ENCODE measurements around the gene TXNDC5. TPM values are rescaled to one million over a fixed set of nuclear protein-coding genes. Genes with fewer than 3 reads are reported as not detected.

TXNDC5 gene
- total and polyA plus RNA-seq, 2 of the 13 experiments (the other 11 are each of a cell fraction or from before 2014, with no cell fraction given) = 287 to 578 TPM

DNA sequence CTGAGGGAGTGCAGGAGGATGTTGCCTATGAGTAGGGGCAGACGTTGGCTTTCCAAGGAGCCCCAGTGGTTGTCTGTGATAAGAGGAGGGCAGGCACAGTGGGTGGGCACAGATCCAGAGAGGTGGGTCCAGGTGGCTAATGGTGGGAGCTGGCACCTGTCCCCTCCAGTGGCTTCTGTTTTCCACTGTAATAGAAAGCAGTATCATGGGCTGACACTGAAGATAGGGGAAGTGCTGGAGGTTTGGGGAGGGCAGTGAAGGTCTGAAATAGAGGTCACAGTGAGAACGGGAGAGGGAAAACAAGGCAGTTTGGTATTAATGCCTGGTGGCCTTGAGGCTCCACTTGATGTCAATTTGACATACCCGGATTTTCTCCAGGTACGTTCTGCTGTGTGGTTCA is 10.5 kb upstream of the TXNDC5 start:
- CTCF ChIA-PET (ENCODE audit: low intra/inter-chr PET ratio, low total read pairs) = no interaction called here
- intact Hi-C loops (cut with micrococcal nuclease; ENCODE audit: unreplicated experiment) = no loop called here

DNA sequence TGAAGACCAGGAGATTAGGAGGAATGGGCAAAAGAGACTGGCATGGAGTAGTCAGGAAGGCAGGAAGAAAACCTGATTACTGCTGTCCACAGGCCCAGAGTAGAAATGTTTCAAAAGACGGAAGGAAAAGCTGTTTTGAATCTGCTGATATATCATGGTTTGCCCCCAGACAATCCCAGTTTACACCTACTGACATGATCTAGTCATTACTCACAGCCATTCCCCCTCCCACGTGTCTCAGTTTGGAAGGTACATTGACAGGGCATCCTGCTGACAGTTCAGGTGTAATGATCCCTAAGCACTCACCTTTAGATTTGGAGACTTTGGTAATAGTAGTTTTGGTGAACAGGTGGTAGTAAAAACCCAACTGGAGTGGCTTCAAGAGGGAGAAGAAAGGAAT is 9.8 kb upstream of the TXNDC5 start:
- WGBS (ENCODE audit: low lambda C conversion rate) = 9% methylated on average over 2 of the region's 2 CpGs
- Histone ChIP-seq H3K36me3 (replicated peaks in 1 of 2; ENCODE audit: control insufficient read depth in 1 of 2, insufficient read depth in 2 of 2, low read length in 2 of 2) (no peaks in the 10 kb centered on the region), H3K9ac (ENCODE audit: insufficient read depth, low read depth, low read length) (no peak overlapping the region), H3K27me3 (ENCODE audit: control insufficient read depth in 1 of 2, insufficient read depth in 2 of 2, low read length in 2 of 2) (no peaks in the 10 kb centered on the region; a peak in 1 of 5 replicates), H4K20me1 (ENCODE audit: insufficient read depth, low read length) (no peaks in the 10 kb centered on the region), H3K4me1 (ENCODE audit: insufficient read depth, low read length) (peaks cover 27% of the 10 kb centered on the region), H2AFZ (ENCODE audit: low read length) (no peak overlapping the region), H3K9me3 (ENCODE audit: low read length) (peaks cover under 1% of the 10 kb centered on the region; the same call in 1 of the 2 replicates), H3K4me2 (ENCODE audit: low read depth, low read length) (no peak overlapping the region), H3K27ac (ENCODE audit: extremely low read length, insufficient read depth, low read length) (no peak overlapping the region), H3K79me2 (ENCODE audit: insufficient read depth, low read length) (no peaks in the 10 kb centered on the region), H3K4me3 (replicated peaks in 1 of 3; ENCODE audit: insufficient read depth in 1 of 3, low read depth in 2 of 3, low read length in 3 of 3) (no peak overlapping the region)
- no peak for FAIRE-seq
- intact Hi-C loops (cut with micrococcal nuclease; ENCODE audit: unreplicated experiment) (no loop called here), in situ Hi-C loops (cut with HindIII; ENCODE audit: extremely low pct_ligation_motif_present, low pct_unique_long_range_greater_than_20kb) (no loop called here)
- no peak for ATAC-seq
- POLR2A ChIA-PET = no interaction called here
- DNase-seq (ENCODE audit: low spot score) = no peak
- CTCF ChIA-PET (ENCODE audit: low intra/inter-chr PET ratio, low total read pairs) = no interaction called here
- no peak for TF ChIP-seq THYN1 (CRISPR knock-in tag; IDR thresholded peaks at IDR 0.05; ENCODE audit: borderline replicate concordance, low read depth)
- TF ChIP-seq, protein P1, sequence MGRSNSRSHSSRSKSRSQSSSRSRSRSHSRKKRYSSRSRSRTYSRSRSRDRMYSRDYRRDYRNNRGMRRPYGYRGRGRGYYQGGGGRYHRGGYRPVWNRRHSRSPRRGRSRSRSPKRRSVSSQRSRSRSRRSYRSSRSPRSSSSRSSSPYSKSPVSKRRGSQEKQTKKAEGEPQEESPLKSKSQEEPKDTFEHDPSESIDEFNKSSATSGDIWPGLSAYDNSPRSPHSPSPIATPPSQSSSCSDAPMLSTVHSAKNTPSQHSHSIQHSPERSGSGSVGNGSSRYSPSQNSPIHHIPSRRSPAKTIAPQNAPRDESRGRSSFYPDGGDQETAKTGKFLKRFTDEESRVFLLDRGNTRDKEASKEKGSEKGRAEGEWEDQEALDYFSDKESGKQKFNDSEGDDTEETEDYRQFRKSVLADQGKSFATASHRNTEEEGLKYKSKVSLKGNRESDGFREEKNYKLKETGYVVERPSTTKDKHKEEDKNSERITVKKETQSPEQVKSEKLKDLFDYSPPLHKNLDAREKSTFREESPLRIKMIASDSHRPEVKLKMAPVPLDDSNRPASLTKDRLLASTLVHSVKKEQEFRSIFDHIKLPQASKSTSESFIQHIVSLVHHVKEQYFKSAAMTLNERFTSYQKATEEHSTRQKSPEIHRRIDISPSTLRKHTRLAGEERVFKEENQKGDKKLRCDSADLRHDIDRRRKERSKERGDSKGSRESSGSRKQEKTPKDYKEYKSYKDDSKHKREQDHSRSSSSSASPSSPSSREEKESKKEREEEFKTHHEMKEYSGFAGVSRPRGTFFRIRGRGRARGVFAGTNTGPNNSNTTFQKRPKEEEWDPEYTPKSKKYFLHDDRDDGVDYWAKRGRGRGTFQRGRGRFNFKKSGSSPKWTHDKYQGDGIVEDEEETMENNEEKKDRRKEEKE (IDR thresholded peaks at IDR 0.05) = no peak
- no peak for TF ChIP-seq ZNF547 (CRISPR knock-in tag; IDR thresholded peaks at IDR 0.05)
- TF ChIP-seq TBL1XR1 (IDR thresholded peaks at IDR 0.05; ENCODE audit: borderline replicate concordance, low read length, partially characterized antibody) = no peak
- TF ChIP-seq REXO4 (CRISPR knock-in tag; IDR thresholded peaks at IDR 0.05; ENCODE audit: borderline replicate concordance) = no peak
- TF ChIP-seq BRD4 (CRISPR knock-in tag; IDR thresholded peaks at IDR 0.05) = no peak
- no peak for TF ChIP-seq DPF2 (CRISPR knock-in tag; IDR thresholded peaks at IDR 0.05; ENCODE audit: borderline replicate concordance, low read depth)
- no TSS peak for BruUV-seq (replicated peaks)

More for the DNA sequence above, 10.5 kb upstream of the TXNDC5 start:
- in situ Hi-C loops (cut with HindIII; ENCODE audit: extremely low pct_ligation_motif_present, low pct_unique_long_range_greater_than_20kb) = no loop called here
- no peak overlapping the region for H3K27ac ChIP-seq (ENCODE audit: extremely low read length, insufficient read depth, low read length)
- no peak overlapping the region for H2AFZ ChIP-seq (ENCODE audit: low read length)
- DNase-seq (ENCODE audit: low spot score) (no peak), FAIRE-seq (no peak), ATAC-seq (no peak)
- TF ChIP-seq ZSCAN29 (CRISPR knock-in tag; conservative IDR thresholded peaks at IDR 0.05) = no peak
- no peak for TF ChIP-seq NONO (IDR thresholded peaks at IDR 0.05)
- TF ChIP-seq NONO (CRISPR knock-in tag; conservative IDR thresholded peaks at IDR 0.05) = no peak
- no peak for TF ChIP-seq TBL1XR1 (IDR thresholded peaks at IDR 0.05; ENCODE audit: borderline replicate concordance, low read length, partially characterized antibody)
- TF ChIP-seq, protein P2, sequence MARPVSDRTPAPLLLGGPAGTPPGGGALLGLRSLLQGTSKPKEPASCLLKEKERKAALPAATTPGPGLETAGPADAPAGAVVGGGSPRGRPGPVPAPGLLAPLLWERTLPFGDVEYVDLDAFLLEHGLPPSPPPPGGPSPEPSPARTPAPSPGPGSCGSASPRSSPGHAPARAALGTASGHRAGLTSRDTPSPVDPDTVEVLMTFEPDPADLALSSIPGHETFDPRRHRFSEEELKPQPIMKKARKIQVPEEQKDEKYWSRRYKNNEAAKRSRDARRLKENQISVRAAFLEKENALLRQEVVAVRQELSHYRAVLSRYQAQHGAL (CRISPR knock-in tag; IDR thresholded peaks at IDR 0.05; ENCODE audit: not compliant biosample characterization) = no peak
- no peak for TF ChIP-seq ZNF724P (CRISPR knock-in tag; IDR thresholded peaks at IDR 0.05; ENCODE audit: borderline replicate concordance)
- no peak for TF ChIP-seq NRL (CRISPR knock-in tag; IDR thresholded peaks at IDR 0.05; ENCODE audit: borderline replicate concordance)
- TF ChIP-seq, protein P3, sequence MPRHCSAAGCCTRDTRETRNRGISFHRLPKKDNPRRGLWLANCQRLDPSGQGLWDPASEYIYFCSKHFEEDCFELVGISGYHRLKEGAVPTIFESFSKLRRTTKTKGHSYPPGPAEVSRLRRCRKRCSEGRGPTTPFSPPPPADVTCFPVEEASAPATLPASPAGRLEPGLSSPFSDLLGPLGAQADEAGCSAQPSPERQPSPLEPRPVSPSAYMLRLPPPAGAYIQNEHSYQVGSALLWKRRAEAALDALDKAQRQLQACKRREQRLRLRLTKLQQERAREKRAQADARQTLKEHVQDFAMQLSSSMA (CRISPR knock-in tag; IDR thresholded peaks at IDR 0.05) = no peak
- no peak for TF ChIP-seq JARID2 (CRISPR knock-in tag; IDR thresholded peaks at IDR 0.05; ENCODE audit: insufficient replicate concordance)
- no peak for TF ChIP-seq ELF3 (CRISPR knock-in tag; IDR thresholded peaks at IDR 0.05)
- no peak for TF ChIP-seq GATA4 (IDR thresholded peaks at IDR 0.05; ENCODE audit: borderline replicate concordance, low read depth)
- TF ChIP-seq NR2F6 (IDR thresholded peaks at IDR 0.05) = no peak
- TF ChIP-seq NR2F6 (CRISPR knock-in tag; IDR thresholded peaks at IDR 0.05) = no peak
- no peak overlapping the region for H3K9ac ChIP-seq (ENCODE audit: insufficient read depth, low read depth, low read length)
- H3K79me2 ChIP-seq (ENCODE audit: insufficient read depth, low read length) = no peaks in the 10 kb centered on the region
- BruUV-seq (replicated peaks) = no TSS peak
- no peaks in the 10 kb centered on the region for H4K20me1 ChIP-seq (ENCODE audit: insufficient read depth, low read length)
- peaks cover 7% of the 10 kb centered on the region; the same call in 1 of the 2 replicates for H3K9me3 ChIP-seq (ENCODE audit: low read length)
- no peak overlapping the region for H3K4me3 ChIP-seq (replicated peaks in 1 of 3; ENCODE audit: insufficient read depth in 1 of 3, low read depth in 2 of 3, low read length in 3 of 3)
- no peaks in the 10 kb centered on the region for H3K36me3 ChIP-seq (replicated peaks in 1 of 2; ENCODE audit: control insufficient read depth in 1 of 2, insufficient read depth in 2 of 2, low read length in 2 of 2)
- H3K4me2 ChIP-seq (ENCODE audit: low read depth, low read length) = no peak overlapping the region
- 32% methylated on average over 4 of the region's 4 CpGs for WGBS (ENCODE audit: low lambda C conversion rate)
- H3K27me3 ChIP-seq (ENCODE audit: control insufficient read depth in 1 of 2, insufficient read depth in 2 of 2, low read length in 2 of 2) = peaks cover 0 to 3% of the 10 kb centered on the region in 2 experiments; a peak in 2 of 5 replicates
- POLR2A ChIA-PET = no interaction called here
- peaks cover 27% of the 10 kb centered on the region for H3K4me1 ChIP-seq (ENCODE audit: insufficient read depth, low read length)

Measured in HepG2 (cell line).